GM18526 (cell line): ENCODE data around the gene TRABD.

Experiments used
- POLR2A ChIP-seq: IDR thresholded peaks from 3 replicates; pipeline ENCODE4 v1.6.1; 2011; ENCODE audit not compliant: insufficient read length; ENCODE audit errors: extremely low read depth

Gene TRABD

DNA sequence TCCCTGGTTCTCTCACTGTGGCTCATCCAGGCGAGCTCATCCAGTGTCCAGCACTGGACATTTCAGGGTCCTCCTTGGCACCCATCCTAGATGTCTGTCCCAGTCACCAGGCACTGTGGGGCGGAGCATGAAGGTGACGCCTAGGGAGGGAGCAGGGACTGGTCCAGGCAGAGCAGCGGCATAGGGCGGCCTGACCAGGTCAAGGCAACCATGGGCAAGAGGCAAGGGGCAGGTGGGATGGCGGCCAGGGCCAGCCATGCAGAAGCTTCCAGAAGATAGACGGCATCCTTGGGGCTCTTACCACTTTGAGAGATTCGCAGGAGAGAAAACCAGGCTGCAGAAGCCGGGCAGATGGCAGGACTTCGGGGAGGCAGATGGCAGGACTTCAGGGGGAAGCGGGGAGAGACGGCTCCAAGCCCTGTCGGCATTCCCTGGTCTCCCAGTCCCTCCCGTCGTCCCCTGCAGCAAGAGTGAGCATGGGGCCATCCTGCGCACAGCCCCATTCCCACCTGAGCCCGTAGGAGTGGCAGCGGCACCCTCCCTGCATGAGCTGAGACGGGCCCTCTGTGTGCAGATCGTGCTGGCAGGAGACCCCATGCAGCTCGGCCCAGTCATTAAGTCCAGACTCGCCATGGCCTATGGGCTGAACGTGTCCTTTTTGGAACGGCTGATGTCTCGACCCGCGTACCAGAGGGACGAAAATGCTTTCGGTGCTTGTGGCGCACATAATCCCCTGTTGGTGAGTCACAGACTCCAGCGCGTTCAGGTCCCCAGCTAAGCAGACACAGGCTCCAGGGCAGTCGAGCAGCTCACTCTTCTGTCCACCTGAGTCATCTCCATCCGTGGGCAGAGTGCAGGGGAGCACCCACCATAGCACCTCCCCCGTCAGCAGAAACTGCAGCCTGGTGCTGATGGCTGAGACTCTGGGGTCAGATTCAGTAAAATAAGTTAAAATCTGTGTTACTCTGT is 35.3 kb upstream of the TRABD start:
- no peak for TF ChIP-seq POLR2A

DNA sequence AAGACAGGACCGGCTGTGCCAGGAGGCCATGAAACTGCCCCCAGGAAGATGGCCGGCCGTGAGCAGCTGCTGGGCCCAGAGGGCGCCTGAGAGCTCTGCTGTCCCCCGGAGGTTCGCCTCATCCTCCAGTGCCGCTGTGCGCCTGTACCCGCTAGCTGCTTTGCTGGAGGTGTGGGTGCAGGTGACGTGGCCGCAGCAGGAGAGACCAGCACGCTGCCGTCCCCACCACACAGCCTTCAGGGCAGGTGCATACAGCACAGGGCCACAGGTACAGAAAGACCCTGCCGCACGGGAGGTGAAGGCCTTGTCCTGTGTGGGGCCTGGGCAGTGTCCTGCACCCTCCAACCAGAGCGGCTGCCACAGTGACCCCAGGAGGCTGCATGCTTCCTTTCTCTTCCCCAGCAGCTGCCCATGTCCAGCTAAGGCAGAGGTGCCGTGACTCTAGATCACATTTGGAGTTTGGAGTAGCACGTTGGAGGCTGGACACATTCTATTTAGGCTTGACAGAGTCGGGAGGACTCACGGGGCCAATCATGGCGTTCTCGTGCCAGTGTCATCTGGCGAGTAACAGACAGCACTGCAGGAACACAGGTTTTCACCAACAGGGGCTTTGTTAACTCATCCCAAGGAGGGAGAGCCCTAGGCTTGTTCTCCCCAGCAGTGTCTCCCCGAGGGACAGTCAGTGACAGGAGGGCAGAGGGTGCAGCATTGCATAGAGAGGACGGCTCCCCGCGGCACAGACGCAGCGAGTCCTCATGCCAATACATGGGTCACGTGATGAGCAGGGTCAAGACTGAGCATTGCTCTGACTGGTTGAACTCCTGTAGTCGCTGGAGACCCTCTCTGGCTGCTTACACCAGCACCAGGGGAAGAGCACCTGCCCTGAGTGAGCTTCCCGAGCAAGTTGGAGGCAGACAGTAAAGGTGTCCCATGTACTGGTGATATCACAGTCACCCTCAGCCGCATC is 33.9 kb upstream of the TRABD start:
- no peak for TF ChIP-seq POLR2A

DNA sequence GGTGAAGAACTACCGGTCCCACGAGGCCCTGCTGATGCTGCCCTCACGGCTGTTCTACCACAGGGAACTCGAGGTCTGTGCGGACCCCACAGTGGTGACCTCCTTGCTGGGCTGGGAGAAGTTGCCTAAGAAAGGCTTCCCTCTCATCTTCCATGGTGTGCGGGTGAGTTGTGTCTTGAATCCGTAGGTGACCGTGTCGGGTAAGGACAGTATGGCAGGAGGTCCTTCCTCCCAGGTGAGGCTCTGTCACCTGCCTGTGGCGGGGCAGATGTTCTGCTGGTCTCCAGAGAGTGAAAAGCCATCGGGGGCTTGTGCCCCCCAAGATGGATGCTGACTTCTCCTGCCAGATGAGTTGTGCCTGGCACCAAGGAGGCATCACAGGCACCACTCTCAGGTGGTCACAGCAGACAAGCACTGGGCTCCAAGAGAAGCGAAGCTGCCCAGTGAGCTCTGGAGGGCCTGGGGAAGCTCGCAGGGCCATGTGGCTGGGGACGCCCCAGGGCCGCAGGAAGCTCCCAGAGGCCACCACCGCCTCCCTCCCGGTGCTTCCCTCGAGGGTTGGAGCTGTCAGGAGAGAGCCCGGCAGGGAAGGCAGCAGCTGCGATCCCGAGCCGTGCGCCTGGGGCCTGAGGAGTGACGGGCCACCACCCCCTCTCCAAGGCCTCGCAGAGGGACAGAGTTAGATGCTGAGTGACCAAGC is 32.5 kb upstream of the TRABD start:
- no peak for TF ChIP-seq POLR2A

DNA sequence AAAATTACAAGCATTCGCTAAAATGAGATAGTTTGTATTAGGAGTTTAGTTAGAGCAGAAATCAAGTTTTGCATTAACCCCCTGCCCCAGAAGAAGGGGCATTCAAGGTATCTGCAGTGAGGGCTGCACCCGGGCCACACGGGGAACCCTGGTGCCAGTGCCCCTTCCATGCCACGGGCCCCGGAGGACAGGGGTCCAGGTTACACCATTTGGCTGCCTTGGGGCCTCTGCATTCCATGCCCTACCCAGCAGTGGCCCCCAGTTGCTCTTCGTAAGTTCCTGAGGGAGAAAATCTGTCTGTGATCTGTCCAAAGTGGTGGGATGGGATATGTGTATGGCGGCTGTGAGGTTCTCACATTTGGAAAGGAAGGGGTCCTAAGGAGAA is 32.0 kb upstream of the TRABD start:
- TF ChIP-seq POLR2A = no peak

DNA sequence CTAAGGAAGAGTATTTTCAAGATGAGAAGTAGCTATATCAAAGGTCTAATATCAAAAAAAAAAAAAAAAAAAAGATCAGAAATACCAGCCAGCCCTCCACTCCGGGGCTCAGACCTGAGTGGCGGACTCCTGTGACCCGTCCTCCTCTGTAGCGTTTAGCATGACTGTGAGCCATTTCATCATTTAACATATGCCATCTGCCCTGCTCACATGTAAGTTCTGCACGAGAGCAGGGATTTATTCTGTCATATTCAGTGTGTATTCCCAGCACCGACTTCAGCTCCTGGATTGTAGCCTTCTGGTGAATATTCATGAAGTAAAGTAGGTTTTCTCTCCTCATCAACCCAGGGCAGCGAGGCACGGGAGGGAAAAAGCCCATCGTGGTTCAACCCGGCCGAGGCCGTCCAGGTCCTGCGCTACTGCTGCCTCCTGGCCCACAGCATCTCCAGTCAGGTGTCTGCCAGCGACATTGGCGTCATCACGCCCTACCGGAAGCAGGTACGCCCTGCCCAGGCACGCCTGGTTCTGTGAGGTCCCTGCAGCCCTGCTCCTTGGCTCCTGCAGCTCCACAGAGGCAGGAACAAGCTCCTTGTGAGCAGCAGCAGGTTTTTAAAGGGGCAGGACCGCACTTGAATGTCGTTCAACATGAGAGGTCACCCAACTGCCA is 27.9 kb upstream of the TRABD start:
- no peak for TF ChIP-seq POLR2A

DNA sequence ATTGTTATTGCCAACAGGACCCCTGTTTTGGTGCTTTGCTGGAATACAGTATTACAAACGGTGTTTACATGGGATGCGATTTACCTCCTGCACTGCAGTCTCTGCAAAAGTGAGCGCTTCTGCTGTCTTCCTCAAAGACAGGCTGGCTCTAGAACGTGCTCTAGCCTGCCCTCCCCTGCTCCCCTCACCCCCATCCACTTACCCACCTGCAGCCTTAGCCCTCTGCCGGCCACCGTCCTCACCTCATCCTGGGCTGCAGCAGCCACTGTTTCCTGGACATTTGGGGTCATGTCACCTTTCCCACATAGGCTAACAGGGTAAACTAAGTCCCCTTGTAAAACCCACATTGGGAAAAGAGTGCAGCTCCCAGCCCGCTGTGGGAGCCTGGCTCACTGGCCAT is 24.8 kb upstream of the TRABD start:
- no peak for TF ChIP-seq POLR2A

DNA sequence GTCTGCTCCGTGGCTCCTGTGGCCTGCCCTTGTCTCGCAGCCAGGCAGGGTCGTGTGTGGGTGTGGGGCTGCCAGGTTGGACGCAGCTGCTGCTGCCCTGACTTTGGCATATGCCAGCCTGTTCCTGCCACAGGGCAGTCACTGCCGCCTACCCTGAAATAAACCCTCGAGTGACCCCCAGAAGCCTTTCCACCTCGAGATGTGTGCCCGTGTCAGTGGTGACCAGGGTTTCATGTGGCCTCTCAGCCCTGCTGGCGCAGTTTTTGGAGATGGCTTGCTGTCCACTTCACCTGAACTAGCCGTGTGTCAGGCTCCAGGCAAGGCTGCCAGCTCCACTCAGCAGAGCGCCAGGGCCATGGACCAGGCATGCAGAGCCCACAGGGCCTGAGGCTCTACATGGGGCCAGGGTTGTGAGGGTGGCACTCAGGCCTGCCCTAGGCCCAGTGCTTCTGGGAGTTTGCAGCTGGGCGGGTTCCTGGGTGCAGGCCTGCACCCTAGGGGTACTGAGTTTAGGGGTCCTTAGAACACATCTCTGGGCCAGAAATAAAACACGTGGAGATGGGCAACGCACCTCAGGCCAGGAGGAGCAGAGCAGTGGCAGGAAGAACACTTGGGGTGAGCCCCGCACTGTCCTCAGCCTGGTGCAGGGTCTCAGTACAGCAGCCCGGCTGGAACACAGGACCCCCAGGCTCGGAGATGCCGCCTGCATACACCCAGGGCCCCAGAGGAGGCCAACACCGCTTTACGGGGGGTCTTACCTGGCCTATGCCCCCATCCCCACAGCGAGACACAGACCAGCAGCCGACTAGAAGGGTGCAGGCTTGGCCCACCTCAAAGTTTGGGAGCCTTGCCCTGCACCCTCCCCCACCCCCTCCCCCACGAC is 24.0 kb upstream of the TRABD start:
- no peak for TF ChIP-seq POLR2A

DNA sequence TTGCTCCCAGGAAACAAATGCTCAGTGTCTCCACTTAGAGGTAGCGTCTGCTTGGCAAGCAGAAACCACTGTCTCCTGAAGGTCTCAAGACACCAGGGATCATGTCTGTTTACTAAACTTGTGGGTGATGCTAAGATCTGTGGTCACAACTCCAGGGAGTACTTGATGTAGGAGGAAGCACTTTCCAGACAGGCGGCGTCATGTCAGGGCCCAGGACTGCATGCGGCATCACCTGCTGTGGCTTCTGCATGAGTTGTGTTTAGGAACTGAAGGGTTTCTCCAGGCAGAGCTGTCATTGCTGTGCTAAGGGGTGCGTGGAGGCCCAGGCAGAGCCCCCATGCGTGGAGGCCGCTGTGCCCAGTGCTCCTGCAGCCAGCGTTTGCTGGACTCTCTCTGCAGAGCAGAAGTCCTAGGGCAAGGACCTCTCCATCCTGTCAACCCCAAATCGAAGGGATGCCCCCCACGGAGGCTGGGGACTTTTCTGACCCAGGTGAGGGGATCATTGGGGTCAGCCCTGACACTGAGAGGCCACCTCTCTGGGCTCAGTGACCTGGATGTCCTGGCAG is 23.2 kb upstream of the TRABD start:
- no peak for TF ChIP-seq POLR2A

DNA sequence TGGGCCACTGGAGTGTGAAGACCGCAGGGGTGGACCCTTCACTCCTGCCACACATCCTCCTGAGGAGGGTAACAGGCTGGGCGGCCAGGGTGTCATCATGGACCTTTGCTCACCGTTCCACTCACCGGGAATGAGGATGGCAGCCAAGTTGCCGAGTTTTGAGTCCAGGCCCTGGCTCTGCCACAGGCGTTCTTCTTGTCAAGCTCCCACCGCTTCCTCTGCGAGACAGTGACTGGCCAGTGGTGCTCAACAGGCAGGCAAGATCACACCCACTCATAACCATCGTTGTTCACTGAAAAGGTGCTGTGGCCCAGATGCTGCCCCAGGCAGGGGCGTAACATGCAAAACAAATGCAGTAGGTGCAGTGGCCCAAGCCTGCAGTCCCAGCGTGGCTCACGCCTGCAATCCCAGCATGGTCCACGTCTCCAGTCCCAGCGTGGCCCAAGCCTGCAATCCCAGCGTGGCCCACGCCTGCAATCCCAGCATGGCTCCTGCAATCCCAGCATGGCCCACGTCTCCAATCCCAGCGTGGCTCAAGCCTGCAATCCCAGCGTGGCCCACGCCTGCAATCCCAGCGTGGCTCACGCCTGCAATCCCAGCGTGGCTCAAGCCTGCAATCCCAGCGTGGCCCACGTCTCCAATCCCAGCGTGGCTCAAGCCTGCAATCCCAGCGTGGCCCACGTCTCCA is 20.1 kb upstream of the TRABD start:
- TF ChIP-seq POLR2A = no peak

DNA sequence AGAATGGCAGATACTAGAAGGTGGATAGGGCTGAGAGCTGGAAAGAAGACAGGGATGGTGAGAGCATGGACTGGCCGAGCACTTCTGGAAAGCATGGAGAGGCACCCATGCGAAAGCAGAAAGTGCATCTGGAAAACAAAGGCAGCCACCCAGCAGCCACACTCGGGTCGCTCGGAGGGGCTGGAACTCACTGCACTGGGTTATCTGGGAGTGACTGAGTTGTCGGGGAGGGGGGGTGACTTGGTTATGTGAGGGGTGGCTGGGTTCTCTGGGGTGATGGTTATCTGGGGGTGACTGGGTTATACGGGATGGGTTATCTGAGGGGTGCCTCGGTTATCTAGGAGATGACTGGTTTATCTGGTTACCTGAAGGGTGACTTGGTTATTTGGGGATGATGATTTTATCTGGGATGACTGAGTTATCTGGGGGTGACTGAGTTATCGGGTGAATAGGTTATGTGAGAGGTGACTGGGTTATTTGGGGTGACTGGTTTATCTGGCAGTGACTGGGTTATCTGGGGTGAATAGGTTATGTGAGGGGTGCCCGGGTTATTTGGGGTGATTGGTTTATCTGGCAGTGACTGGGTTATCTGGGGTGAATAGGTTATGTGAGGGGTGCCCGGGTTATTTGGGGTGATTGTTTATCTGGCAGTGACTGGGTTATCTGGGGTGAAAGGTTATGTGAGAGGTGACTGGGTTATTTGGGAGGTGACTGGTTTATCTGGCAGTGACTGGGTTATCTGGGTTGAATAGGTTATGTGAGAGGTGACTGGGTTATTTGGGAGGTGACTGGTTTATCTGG is 17.8 kb upstream of the TRABD start:
- TF ChIP-seq POLR2A = no peak

DNA sequence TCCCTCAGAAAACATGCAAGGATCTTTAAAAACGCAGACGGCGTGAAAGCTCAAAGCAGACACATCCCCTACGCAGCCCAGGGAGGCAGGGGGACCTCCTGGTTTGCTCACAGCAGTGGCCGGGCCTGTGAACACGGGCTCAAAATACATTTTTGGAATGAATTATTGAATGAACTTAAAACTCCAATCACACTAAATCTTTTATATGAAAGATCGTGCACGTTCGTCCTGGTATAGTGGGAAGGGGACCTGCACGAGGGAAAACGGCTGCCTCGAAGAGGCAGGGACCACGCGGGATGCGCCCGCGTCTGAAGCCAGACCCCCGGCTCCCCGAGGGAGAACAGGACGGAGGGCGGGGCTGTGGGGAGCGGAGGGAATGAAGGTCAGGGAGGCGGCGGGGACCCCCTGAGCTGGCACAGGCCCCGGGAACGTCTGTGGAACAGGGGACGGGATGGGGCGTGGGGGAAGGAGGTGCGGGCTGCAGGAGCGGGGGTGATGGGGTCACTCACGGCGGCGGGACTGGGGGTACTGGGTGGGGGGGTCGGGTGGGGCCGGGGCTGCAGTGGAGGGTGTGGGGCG is 16.4 kb upstream of the TRABD start:
- TF ChIP-seq POLR2A = no peak
